Smooth muscle cell (in vitro differentiated cells): ENCODE measurements around the gene PLAGL2. TPM values are rescaled to one million over a fixed set of nuclear protein-coding genes. Genes with fewer than 3 reads are reported as not detected.

Experiments
- DNase-seq: peaks from one replicate; lab custom pipeline; 2025; ENCODE audit not compliant: unreplicated experiment; lab: John Stamatoyannopoulos, UW
- H2AFZ ChIP-seq: fragments of 200-600 bp; sonication (generic); 2 replicates; pipeline ENCODE4 v1.6.0; 2016; ENCODE audit warnings: antibody characterized with exemption, low read depth, mild to moderate bottlenecking
- H3F3A ChIP-seq: fragments of 200-600 bp; sonication (generic); 2 replicates; pipeline ENCODE4 v1.6.0; 2017; ENCODE audit warnings: antibody characterized with exemption, low read depth
- H3K27ac ChIP-seq: fragments of 200-600 bp; sonication (generic); 2 replicates; pipeline ENCODE4 v1.5.1; 2016; ENCODE audit warnings: low read depth, mild to moderate bottlenecking
- H3K27me3 ChIP-seq: fragments of 200-600 bp; sonication (generic); 2 replicates; pipeline ENCODE4 v1.6.1; 2016; ENCODE audit warnings: low read depth, mild to moderate bottlenecking
- H3K36me3 ChIP-seq: fragments of 200-600 bp; sonication (generic); 2 replicates; pipeline ENCODE4 v1.5.1; 2016; ENCODE audit warnings: low read depth
- H3K4me1 ChIP-seq: fragments of 200-600 bp; sonication (generic); 2 replicates; pipeline ENCODE4 v1.5.1; 2016; ENCODE audit warnings: low read depth
- H3K4me2 ChIP-seq: fragments of 200-600 bp; sonication (generic); 2 replicates; pipeline ENCODE4 v1.6.0; 2016; ENCODE audit warnings: mild to moderate bottlenecking
- H3K4me3 ChIP-seq: fragments of 200-600 bp; sonication (generic); 2 replicates; pipeline ENCODE4 v1.5.1; 2016; ENCODE audit warnings: mild to moderate bottlenecking
- H3K79me2 ChIP-seq: fragments of 200-600 bp; sonication (generic); 2 replicates; pipeline ENCODE4 v1.6.0; 2016; ENCODE audit warnings: low read depth, mild to moderate bottlenecking
- H3K9ac ChIP-seq: fragments of 200-600 bp; sonication (generic); 2 replicates; pipeline ENCODE4 v1.6.0; 2016; ENCODE audit warnings: low read depth
- H3K9me3 ChIP-seq: fragments of 200-600 bp; sonication (generic); replicated peaks from 2 replicates; pipeline ENCODE4 v1.5.1; 2016; ENCODE audit warnings: low read depth
- H4K20me1 ChIP-seq: fragments of 200-600 bp; sonication (generic); 2 replicates; pipeline ENCODE4 v1.6.0; 2016; ENCODE audit warnings: low read depth
- WGBS: methylation state at CpG from one replicate; pipeline ENCODE4 v1.1.7; 2016; ENCODE audit warnings: low lambda C conversion rate; 5-methylcytosine and 5-hydroxymethylcytosine counted together
- polyA plus RNA-seq: library from polyadenylated mRNA; unstranded; fragments of >200 nt; fragmentation: Nextera tagmentation; extraction: Ambion mirVana; gene quantifications from 2 replicates; pipeline ENCODE4 v1.2.1, GENCODE V29; 2016
- total RNA-seq: library from RNA; depleted of rRNA; stranded (reverse); fragments of >200 nt; gene quantifications from 2 replicates; pipeline ENCODE4 v1.2.3, GENCODE V29; 2014
- TF ChIP-seq, protein P1 (sequence below): fragments of 200-600 bp; sonication (generic); IDR thresholded peaks from 2 replicates; pipeline ENCODE4 v1.5.1; 2017; ENCODE audit warnings: borderline replicate concordance, mild to moderate bottlenecking, antibody characterized with exemption; ENCODE audit not compliant: insufficient read depth, poor library complexity, severe bottlenecking

The PLAGL2 gene
- total and polyA plus RNA-seq, 2 experiments from 2014 or later: 10.4 to 18.7 TPM

DNA sequence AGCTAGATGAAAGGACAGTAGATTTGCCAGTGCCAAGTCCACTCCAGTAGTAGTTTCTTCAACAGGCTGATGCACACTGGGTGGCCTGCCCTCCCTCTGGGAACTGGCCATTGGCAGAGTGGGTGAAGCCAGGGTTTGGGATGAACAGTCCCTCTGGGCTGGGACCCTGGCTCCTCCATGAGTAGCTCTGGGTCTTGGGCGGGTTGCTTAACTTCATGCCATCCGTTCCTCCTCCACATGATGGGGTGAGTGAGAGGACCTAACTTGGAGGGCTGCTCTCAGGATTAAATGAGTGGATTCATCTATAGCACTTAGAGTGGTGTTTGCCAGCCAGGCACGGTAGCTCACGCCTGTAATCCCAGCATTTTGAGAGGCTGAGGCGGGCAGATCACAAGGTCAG is 47.2 kb downstream of the PLAGL2 start:
- TF ChIP-seq, protein P1, sequence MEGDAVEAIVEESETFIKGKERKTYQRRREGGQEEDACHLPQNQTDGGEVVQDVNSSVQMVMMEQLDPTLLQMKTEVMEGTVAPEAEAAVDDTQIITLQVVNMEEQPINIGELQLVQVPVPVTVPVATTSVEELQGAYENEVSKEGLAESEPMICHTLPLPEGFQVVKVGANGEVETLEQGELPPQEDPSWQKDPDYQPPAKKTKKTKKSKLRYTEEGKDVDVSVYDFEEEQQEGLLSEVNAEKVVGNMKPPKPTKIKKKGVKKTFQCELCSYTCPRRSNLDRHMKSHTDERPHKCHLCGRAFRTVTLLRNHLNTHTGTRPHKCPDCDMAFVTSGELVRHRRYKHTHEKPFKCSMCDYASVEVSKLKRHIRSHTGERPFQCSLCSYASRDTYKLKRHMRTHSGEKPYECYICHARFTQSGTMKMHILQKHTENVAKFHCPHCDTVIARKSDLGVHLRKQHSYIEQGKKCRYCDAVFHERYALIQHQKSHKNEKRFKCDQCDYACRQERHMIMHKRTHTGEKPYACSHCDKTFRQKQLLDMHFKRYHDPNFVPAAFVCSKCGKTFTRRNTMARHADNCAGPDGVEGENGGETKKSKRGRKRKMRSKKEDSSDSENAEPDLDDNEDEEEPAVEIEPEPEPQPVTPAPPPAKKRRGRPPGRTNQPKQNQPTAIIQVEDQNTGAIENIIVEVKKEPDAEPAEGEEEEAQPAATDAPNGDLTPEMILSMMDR: no peak
- no peaks in the 10 kb centered on the region for H3K79me2 ChIP-seq
- no peak for DNase-seq
- H3K9me3 ChIP-seq: no peaks in the 10 kb centered on the region
- H3K4me1 ChIP-seq: no peaks in the 10 kb centered on the region
- H4K20me1 ChIP-seq: no peaks in the 10 kb centered on the region
- 94% methylated on average over 5 of the region's 5 CpGs for WGBS
- H3F3A ChIP-seq: no peaks in the 10 kb centered on the region
- no peak overlapping the region for H3K9ac ChIP-seq
- no peak overlapping the region for H3K4me2 ChIP-seq
- H2AFZ ChIP-seq: no peak overlapping the region
- no peak overlapping the region for H3K4me3 ChIP-seq
- peaks cover 32% of the 10 kb centered on the region for H3K36me3 ChIP-seq
- H3K27ac ChIP-seq: no peak overlapping the region
- no peaks in the 10 kb centered on the region for H3K27me3 ChIP-seq

- H3K79me2 ChIP-seq: no peaks in the 10 kb centered on the region
- H3F3A ChIP-seq: no peaks in the 10 kb centered on the region
- no peak overlapping the region for H2AFZ ChIP-seq
- no peak overlapping the region for H3K4me3 ChIP-seq
- no peak overlapping the region for H3K27ac ChIP-seq
- H3K27me3 ChIP-seq: no peaks in the 10 kb centered on the region
- no peaks in the 10 kb centered on the region for H4K20me1 ChIP-seq
- peaks cover 32% of the 10 kb centered on the region for H3K36me3 ChIP-seq
- no peaks in the 10 kb centered on the region for H3K4me1 ChIP-seq
- TF ChIP-seq, protein P1: no peak
- H3K9me3 ChIP-seq: no peaks in the 10 kb centered on the region
- DNase-seq: no peak
- H3K9ac ChIP-seq: no peak overlapping the region
- H3K4me2 ChIP-seq: no peak overlapping the region
- WGBS: 91% methylated on average over 5 of the region's 5 CpGs
These were observed 47.7 kb downstream of the PLAGL2 start for GRCh38 chr20:32159766-32160221.

DNA sequence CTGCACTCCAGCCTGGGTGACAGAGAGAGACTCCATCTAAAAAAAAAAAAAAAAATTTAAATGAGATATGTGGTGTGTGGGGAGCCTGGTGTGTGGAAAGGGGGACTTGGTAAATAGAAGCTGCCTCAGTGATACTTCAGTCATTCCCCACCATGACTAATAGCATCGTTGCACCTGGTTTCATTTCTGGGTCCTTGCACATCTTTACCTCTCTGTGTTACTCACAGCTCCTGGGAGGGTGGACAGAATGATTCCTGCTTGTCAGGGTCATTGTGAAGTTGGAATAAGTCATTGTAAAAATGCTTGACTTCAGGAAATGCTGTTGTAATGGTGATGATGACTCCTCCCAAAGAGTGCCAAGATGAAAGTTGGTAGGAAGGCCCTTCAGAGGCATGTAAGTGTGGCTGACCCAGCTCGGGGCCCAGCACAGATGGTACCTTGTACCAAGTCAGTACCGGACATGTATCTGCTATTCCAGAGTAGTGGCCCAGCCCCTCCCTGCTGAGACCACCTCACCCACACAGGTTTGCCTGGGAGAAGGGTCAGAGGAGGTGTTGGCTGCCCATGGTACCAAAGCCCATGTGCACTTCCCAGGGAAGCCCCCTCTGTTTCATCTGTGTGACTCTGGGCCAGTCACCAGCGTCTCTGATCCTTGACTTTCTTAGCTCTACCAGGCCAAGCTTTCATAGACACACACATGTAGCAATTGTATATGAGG is 48.4 kb downstream of the PLAGL2 start:
- Histone ChIP-seq H3F3A (no peaks in the 10 kb centered on the region), H2AFZ (no peak overlapping the region), H4K20me1 (no peaks in the 10 kb centered on the region), H3K9ac (no peak overlapping the region), H3K4me2 (no peak overlapping the region), H3K9me3 (no peaks in the 10 kb centered on the region), H3K4me1 (no peaks in the 10 kb centered on the region), H3K27ac (no peak overlapping the region), H3K27me3 (no peaks in the 10 kb centered on the region), H3K4me3 (no peak overlapping the region), H3K36me3 (peaks cover 37% of the 10 kb centered on the region), H3K79me2 (no peaks in the 10 kb centered on the region)
- DNase-seq: no peak
- TF ChIP-seq, protein P1: no peak
- WGBS: 99% methylated on average over 4 of the region's 4 CpGs

GRCh38 chr20:32158351-32158750 is 49.2 kb downstream of the PLAGL2 start:
- WGBS: 98% methylated on average over 11 of the region's 11 CpGs

More at GRCh38 chr20:32158351-32158750, 49.2 kb downstream of the PLAGL2 start:
- no peaks in the 10 kb centered on the region for H3K9me3 ChIP-seq
- no peaks in the 10 kb centered on the region for H3K27me3 ChIP-seq
- no peak overlapping the region for H3K4me2 ChIP-seq
- H2AFZ ChIP-seq: no peak overlapping the region
- H3K36me3 ChIP-seq: peaks cover 38% of the 10 kb centered on the region
- H3K79me2 ChIP-seq: no peaks in the 10 kb centered on the region
- no peaks in the 10 kb centered on the region for H3F3A ChIP-seq
- H3K27ac ChIP-seq: no peak overlapping the region
- no peak overlapping the region for H3K9ac ChIP-seq
- TF ChIP-seq, protein P1: no peak
- no peaks in the 10 kb centered on the region for H4K20me1 ChIP-seq
- DNase-seq: no peak
- H3K4me1 ChIP-seq: no peaks in the 10 kb centered on the region
- H3K4me3 ChIP-seq: no peak overlapping the region
